Neural cell (in vitro differentiated cells): ENCODE measurements around the gene SETBP1. TPM values are rescaled to one million over a fixed set of nuclear protein-coding genes. Genes with fewer than 3 reads are reported as not detected.

Source experiments
- H2AFZ ChIP-seq: fragments of 200-600, 300-800 bp; sonication (generic), shearing (Covaris generic); 2 replicates; pipeline ENCODE4 v1.6.0; 2014; ENCODE audit warnings: low read depth, mild to moderate bottlenecking, antibody characterized with exemption, low read length, moderate library complexity
- H3F3A ChIP-seq: fragments of 200-600 bp; shearing (Covaris generic); 2 replicates; pipeline ENCODE4 v1.6.1; 2016; ENCODE audit warnings: mild to moderate bottlenecking, moderate library complexity, mixed read lengths, antibody characterized with exemption, low read length; ENCODE audit not compliant: insufficient read depth, poor library complexity, severe bottlenecking
- H3K27ac ChIP-seq: fragments of 200-600, 300-800 bp; sonication (generic), shearing (Covaris generic); 2 replicates; pipeline ENCODE4 v1.5.1; 2014; ENCODE audit warnings: mild to moderate bottlenecking, low read length, moderate library complexity
- H3K27me3 ChIP-seq: fragments of 300-800, 200-600 bp; sonication (generic), shearing (Covaris generic); 2 replicates; pipeline ENCODE4 v1.6.0; 2014; ENCODE audit warnings: mild to moderate bottlenecking, low read depth, low read length, moderate library complexity; ENCODE audit not compliant: insufficient read depth
- H3K36me3 ChIP-seq: fragments of 300-800, 200-600 bp; sonication (generic), shearing (Covaris generic); 2 replicates; pipeline ENCODE4 v1.5.1; 2014; ENCODE audit warnings: mild to moderate bottlenecking, antibody characterized with exemption, low read length, moderate library complexity; ENCODE audit not compliant: insufficient read depth
- H3K4me2 ChIP-seq: fragments of 300-800, 200-600 bp; sonication (generic), shearing (Covaris generic); 2 replicates; pipeline ENCODE4 v1.6.0; 2014; ENCODE audit warnings: mild to moderate bottlenecking, low read length
- H3K4me3 ChIP-seq: fragments of 300-800, 200-600 bp; sonication (generic), shearing (Covaris generic); 2 replicates; pipeline ENCODE4 v1.5.1; 2014; ENCODE audit warnings: mild to moderate bottlenecking, low read length, moderate library complexity
- H3K79me2 ChIP-seq: fragments of 200-600 bp; shearing (Covaris generic); replicated peaks from 2 replicates; pipeline ENCODE4 v1.6.0; 2014; ENCODE audit warnings: mild to moderate bottlenecking, low read length, moderate library complexity; ENCODE audit not compliant: insufficient read depth
- H3K9ac ChIP-seq: fragments of 300-800, 200-600 bp; sonication (generic), shearing (Covaris generic); 2 replicates; pipeline ENCODE4 v1.6.1; 2016; ENCODE audit warnings: mild to moderate bottlenecking, low read length, mixed read lengths
- H3K9me2 ChIP-seq: fragments of 200-600 bp; shearing (Covaris generic); 2 replicates; pipeline ENCODE4 v1.6.1; 2016; ENCODE audit warnings: mild to moderate bottlenecking, low read length, mixed read lengths; ENCODE audit not compliant: insufficient read depth
- H3K9me3 ChIP-seq: fragments of 200-600, 300-800 bp; sonication (generic), shearing (Covaris generic); 2 replicates; pipeline ENCODE4 v1.6.1; 2016; ENCODE audit warnings: mild to moderate bottlenecking, mixed run types, low read length, moderate library complexity, mixed read lengths
- H4K20me1 ChIP-seq: fragments of 200-600 bp; shearing (Covaris generic); 2 replicates; pipeline ENCODE4 v1.6.1; 2016; ENCODE audit warnings: mild to moderate bottlenecking, mixed run types; ENCODE audit not compliant: insufficient read depth
- EP300 ChIP-seq: fragments of 450-650 bp; conservative IDR thresholded peaks from 2 replicates; pipeline ENCODE4 v1.6.1; 2014; ENCODE audit warnings: antibody characterized with exemption, mild to moderate bottlenecking, moderate library complexity; ENCODE audit not compliant: poor library complexity, severe bottlenecking
- EZH2 ChIP-seq: fragments of 200-600, 300-800 bp; shearing (Covaris generic), sonication (generic); IDR thresholded peaks from 2 replicates; pipeline ENCODE4 v1.6.1; 2014; ENCODE audit warnings: antibody characterized with exemption, low read length, borderline replicate concordance, mild to moderate bottlenecking; ENCODE audit not compliant: insufficient read depth, poor library complexity, severe bottlenecking
- MXI1 ChIP-seq: fragments of 450-650 bp; conservative IDR thresholded peaks from 2 replicates; pipeline ENCODE4 v1.6.1; 2014; ENCODE audit warnings: antibody characterized with exemption, mild to moderate bottlenecking; ENCODE audit not compliant: poor library complexity, severe bottlenecking
- POLR2AphosphoS5 ChIP-seq: IDR thresholded peaks from 2 replicates; pipeline ENCODE4 v1.6.1; 2012
- RAD21 ChIP-seq: fragments of 450-650 bp; conservative IDR thresholded peaks from 2 replicates; pipeline ENCODE4 v1.6.1; 2014; ENCODE audit warnings: antibody characterized with exemption, mild to moderate bottlenecking, moderate library complexity
- SMC3 ChIP-seq: fragments of 450-650 bp; conservative IDR thresholded peaks from 2 replicates; pipeline ENCODE4 v1.6.1; 2014; ENCODE audit warnings: antibody characterized with exemption, mild to moderate bottlenecking, moderate library complexity; ENCODE audit not compliant: poor library complexity
- TAF1 ChIP-seq: IDR thresholded peaks from 2 replicates; pipeline ENCODE4 v1.6.1; 2012; ENCODE audit warnings: low read depth
- polyA plus RNA-seq: library from polyadenylated mRNA; depleted of rRNA; stranded (reverse); fragments of >200 nt; gene quantifications from 2 replicates; pipeline ENCODE4 v1.2.3, GENCODE V29; 2014
- TF ChIP-seq, protein P1 (sequence below): fragments of 450-650 bp; IDR thresholded peaks from 2 replicates; pipeline ENCODE4 v1.5.1; 2014; ENCODE audit warnings: antibody characterized with exemption, mild to moderate bottlenecking, moderate library complexity; ENCODE audit not compliant: poor library complexity, severe bottlenecking
- TF ChIP-seq, protein P2 (sequence below): IDR thresholded peaks from 2 replicates; pipeline ENCODE4 v1.6.1; 2012; ENCODE audit warnings: borderline replicate concordance

The SETBP1 gene
- polyA plus RNA-seq, 1 donor from 2014 or later = 13.7 TPM

DNA sequence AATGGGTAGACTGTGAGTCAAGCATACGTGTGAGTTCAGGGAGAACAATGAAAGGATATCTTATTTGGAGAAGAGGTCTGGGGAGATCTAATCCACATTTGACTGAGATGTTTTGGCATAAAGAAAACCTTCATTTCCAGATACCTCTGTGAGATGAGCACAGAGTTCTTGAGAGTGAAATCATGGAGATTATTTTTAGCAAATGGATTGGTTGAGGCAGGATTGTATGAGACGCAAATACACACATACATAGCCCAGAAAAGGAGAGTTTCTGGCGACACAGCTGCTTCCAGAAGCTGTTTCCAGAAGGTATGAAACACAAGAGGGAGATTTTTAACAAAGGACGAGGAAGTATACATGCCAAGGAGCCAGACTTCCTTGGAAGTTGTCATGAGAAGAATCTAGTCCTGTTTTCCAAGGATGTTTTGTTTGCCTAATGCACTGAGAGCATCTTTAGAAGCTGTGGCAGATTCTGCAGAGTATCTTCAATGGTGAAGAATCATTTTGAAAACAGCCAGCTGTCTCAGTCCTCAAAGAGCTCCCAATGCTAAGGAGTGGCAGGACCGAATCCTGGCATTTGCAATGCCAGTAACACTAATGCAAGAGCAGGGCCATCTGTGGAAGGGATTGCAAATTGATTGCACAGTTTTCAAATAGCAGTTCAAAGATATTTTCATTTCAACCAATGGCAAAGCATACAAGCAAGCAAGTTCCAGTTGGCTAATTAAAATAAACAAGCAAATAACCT is 177.2 kb downstream of the SETBP1 start:
- peaks cover 33% of the 10 kb centered on the region for H3K79me2 ChIP-seq
- no peak for TF ChIP-seq EZH2
- TF ChIP-seq RAD21 = no peak
- no peak for TF ChIP-seq TAF1
- no peak for TF ChIP-seq MXI1
- no peak for TF ChIP-seq SMC3
- TF ChIP-seq EP300 = no peak
- no peak for TF ChIP-seq POLR2AphosphoS5
- TF ChIP-seq, protein P1, sequence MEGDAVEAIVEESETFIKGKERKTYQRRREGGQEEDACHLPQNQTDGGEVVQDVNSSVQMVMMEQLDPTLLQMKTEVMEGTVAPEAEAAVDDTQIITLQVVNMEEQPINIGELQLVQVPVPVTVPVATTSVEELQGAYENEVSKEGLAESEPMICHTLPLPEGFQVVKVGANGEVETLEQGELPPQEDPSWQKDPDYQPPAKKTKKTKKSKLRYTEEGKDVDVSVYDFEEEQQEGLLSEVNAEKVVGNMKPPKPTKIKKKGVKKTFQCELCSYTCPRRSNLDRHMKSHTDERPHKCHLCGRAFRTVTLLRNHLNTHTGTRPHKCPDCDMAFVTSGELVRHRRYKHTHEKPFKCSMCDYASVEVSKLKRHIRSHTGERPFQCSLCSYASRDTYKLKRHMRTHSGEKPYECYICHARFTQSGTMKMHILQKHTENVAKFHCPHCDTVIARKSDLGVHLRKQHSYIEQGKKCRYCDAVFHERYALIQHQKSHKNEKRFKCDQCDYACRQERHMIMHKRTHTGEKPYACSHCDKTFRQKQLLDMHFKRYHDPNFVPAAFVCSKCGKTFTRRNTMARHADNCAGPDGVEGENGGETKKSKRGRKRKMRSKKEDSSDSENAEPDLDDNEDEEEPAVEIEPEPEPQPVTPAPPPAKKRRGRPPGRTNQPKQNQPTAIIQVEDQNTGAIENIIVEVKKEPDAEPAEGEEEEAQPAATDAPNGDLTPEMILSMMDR = no peak
- TF ChIP-seq, protein P2, sequence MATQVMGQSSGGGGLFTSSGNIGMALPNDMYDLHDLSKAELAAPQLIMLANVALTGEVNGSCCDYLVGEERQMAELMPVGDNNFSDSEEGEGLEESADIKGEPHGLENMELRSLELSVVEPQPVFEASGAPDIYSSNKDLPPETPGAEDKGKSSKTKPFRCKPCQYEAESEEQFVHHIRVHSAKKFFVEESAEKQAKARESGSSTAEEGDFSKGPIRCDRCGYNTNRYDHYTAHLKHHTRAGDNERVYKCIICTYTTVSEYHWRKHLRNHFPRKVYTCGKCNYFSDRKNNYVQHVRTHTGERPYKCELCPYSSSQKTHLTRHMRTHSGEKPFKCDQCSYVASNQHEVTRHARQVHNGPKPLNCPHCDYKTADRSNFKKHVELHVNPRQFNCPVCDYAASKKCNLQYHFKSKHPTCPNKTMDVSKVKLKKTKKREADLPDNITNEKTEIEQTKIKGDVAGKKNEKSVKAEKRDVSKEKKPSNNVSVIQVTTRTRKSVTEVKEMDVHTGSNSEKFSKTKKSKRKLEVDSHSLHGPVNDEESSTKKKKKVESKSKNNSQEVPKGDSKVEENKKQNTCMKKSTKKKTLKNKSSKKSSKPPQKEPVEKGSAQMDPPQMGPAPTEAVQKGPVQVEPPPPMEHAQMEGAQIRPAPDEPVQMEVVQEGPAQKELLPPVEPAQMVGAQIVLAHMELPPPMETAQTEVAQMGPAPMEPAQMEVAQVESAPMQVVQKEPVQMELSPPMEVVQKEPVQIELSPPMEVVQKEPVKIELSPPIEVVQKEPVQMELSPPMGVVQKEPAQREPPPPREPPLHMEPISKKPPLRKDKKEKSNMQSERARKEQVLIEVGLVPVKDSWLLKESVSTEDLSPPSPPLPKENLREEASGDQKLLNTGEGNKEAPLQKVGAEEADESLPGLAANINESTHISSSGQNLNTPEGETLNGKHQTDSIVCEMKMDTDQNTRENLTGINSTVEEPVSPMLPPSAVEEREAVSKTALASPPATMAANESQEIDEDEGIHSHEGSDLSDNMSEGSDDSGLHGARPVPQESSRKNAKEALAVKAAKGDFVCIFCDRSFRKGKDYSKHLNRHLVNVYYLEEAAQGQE = no peak
- no peaks in the 10 kb centered on the region for H3K36me3 ChIP-seq
- H3K27ac ChIP-seq = no peak overlapping the region
- no peaks in the 10 kb centered on the region for H3K27me3 ChIP-seq
- no peak overlapping the region for H3K4me3 ChIP-seq
- H4K20me1 ChIP-seq = no peaks in the 10 kb centered on the region
- no peaks in the 10 kb centered on the region for H3K9me2 ChIP-seq
- H3F3A ChIP-seq = no peaks in the 10 kb centered on the region
- H2AFZ ChIP-seq = no peak overlapping the region
- no peak overlapping the region for H3K4me2 ChIP-seq
- H3K9ac ChIP-seq = no peak overlapping the region
- no peaks in the 10 kb centered on the region for H3K9me3 ChIP-seq

DNA sequence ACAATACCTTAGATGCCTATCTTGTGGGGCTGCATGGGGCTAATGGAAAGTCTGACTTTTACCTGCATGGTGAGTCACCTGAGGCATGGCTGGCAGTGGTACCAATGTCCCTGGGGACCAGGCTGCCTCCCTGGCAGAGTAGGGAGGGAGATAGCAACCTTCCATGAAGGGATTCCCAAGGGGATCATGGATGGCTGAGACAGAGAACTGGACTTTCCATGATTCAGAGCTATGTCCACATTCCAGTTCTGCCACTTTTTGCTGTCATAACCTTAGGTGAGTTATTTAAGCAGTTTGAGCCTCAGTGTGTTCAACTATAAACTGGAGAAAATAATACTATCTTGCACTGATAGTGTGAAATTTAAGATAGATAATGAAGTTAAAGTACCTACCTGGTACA is 178.6 kb downstream of the SETBP1 start:
- H3K9ac ChIP-seq = no peak overlapping the region
- H3K36me3 ChIP-seq = no peaks in the 10 kb centered on the region
- TF ChIP-seq, protein P2 = no peak
- TF ChIP-seq TAF1 (no peak), POLR2AphosphoS5 (no peak), EP300 (no peak), RAD21 (no peak), MXI1 (no peak), EZH2 (no peak), SMC3 (no peak)
- TF ChIP-seq, protein P1 = no peak

More for the DNA sequence above, 178.6 kb downstream of the SETBP1 start:
- no peak overlapping the region for H3K4me2 ChIP-seq
- no peaks in the 10 kb centered on the region for H3F3A ChIP-seq
- no peaks in the 10 kb centered on the region for H3K9me2 ChIP-seq
- H3K27ac ChIP-seq = no peak overlapping the region
- H3K27me3 ChIP-seq = no peaks in the 10 kb centered on the region
- no peaks in the 10 kb centered on the region for H3K9me3 ChIP-seq
- no peak overlapping the region for H2AFZ ChIP-seq
- no peak overlapping the region for H3K4me3 ChIP-seq
- H4K20me1 ChIP-seq = no peaks in the 10 kb centered on the region
- peaks cover 46% of the 10 kb centered on the region for H3K79me2 ChIP-seq
